Uterus (tissue), 2 donors: ENCODE measurements around the gene PPP3CB.

Experiments used
- POLR2A ChIP-seq, 2 donors: fragments of 450-650 bp; IDR thresholded peaks; one replicate each; pipeline ENCODE4 v1.6.1; 2016; ENCODE audit warnings: antibody characterized with exemption in 2 of 2, mild to moderate bottlenecking in 1 of 2, moderate library complexity in 1 of 2
- TF ChIP-seq, protein P1 (sequence below), 4 experiments: fragments of 200-600 bp in 2 of 4; fragments of 450-650 bp in 2 of 4; sonication (generic) in 2 of 4; IDR thresholded peaks; one replicate each; pipeline ENCODE4 v1.5.1; 2016 to 2019; ENCODE audit warnings: antibody characterized with exemption in 4 of 4, mild to moderate bottlenecking in 2 of 4, moderate library complexity in 1 of 4

- TF ChIP-seq, protein P1, sequence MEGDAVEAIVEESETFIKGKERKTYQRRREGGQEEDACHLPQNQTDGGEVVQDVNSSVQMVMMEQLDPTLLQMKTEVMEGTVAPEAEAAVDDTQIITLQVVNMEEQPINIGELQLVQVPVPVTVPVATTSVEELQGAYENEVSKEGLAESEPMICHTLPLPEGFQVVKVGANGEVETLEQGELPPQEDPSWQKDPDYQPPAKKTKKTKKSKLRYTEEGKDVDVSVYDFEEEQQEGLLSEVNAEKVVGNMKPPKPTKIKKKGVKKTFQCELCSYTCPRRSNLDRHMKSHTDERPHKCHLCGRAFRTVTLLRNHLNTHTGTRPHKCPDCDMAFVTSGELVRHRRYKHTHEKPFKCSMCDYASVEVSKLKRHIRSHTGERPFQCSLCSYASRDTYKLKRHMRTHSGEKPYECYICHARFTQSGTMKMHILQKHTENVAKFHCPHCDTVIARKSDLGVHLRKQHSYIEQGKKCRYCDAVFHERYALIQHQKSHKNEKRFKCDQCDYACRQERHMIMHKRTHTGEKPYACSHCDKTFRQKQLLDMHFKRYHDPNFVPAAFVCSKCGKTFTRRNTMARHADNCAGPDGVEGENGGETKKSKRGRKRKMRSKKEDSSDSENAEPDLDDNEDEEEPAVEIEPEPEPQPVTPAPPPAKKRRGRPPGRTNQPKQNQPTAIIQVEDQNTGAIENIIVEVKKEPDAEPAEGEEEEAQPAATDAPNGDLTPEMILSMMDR (IDR thresholded peaks at IDR 0.05), result no peak
- no peak for TF ChIP-seq POLR2A (IDR thresholded peaks at IDR 0.05)
Observed at GRCh38 chr10:73460897-73461296, 34.9 kb downstream of the PPP3CB start.
